Cerebellar cortex (tissue), 1 donor: ENCODE data around the gene SHD.
"Not testable (repeated sequence)": the region's sequence is repeated elsewhere in the genome, so short reads cannot be mapped to it uniquely, and the experiment has no call there.

Experiments used
- DNase-seq: peaks from one replicate; pipeline ENCODE4 v3.0.0-alpha.2; 2015; ENCODE audit warnings: low spot score

Gene SHD

DNA sequence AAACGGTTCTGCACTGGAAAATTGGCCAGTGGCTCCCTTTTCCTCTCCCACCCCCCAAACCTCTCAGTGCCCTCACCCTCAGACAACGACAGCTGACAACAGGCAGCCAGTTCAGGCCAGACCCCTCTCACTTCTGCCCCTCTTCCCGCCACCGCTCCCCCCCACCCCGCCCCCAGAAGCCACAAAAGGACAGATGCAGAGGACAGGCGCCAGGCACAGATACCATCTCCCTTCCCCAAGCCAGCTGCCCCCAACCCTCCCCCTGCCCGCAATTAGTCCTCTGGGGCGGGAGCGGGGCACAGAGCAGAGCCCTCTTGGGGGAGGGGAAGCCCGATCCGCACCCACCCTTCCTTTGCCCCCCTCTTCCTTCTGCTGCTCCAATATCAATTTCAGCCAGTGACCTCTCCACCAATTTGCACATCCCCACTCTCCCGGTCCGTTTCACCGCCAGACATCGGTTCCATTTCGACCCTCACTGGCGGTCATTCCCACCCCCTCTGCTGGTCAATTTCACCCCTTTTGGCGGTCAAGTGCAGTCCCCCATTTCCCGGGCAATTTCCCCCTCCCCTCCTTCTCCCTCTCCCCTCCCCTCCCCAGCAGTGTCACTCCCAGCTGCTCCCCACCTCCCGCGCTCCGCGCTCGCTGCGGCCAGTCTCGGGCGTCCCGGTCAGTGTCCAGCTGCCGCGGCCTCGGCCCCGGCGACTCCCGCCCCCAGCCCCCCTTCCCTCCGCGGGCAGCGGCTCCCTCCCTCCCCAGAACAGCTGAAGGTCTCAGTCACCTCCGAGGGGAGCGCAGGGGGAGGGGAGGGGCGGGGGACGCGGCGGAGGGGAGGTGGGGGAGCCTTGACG lies at the start of gene SHD:
SHD (plus strand) TSS at position 848 of the 848 bp plus-strand sequence. CDS start 798 bp downstream, outside the sequence.
- no peak for DNase-seq

DNA sequence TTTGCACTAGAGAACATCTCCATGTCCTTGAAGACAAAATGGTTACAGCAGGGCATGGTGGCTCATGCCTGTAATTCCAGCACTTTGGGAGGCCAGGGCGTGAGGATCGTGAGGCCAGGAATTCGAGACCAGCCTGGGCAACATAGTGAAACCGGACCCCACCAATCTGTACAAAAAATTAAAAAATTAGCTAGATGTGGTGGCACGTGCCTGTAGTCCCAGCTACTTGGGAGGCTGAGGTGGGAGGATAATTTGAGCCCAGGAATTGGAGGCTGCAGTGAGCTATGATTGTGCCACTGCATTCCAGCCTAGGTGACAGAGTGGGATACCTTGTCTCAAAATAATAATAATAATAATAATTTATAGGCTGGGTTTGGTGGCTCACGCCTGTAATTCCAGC lies 48.8 kb upstream of the SHD start:
- not testable (repeated sequence) for DNase-seq

- DNase-seq, result not testable (repeated sequence)
These were observed 47.5 kb upstream of the SHD start for GRCh38 chr19:4231521-4231920.

GRCh38 chr19:4232139-4232538 lies 46.9 kb upstream of the SHD start:
- not testable (repeated sequence) for DNase-seq

GRCh38 chr19:4232614-4233281 lies 46.3 kb upstream of the SHD start:
- no peak for DNase-seq

DNA sequence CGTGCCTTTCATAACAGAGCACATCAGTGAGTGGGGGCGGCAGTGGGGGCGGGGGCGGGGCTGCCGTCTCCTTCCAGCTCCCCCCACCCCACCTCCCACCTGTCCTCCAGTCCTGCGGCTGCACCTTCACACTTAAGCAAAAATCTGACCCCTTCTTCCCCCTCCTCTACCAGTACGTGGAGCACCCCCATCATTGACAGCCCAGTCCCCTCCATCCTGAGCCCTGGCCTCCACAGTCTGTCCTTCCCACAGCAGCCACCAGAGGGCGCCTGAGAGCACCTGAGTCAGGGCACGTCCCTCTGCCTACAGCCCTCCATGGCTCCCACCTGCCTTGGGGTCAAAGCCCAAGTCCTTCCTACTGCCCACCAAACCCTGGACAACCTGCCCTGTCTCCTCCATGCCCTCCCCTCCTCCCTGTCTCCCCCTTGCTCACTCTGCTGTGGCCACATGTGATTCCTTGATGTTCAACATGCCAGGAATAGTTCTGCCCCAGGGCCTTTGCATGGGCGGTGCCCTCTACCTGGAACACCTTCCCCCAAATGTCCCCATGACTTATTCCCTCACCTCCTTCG lies 45.7 kb upstream of the SHD start:
- DNase-seq, result peak; percentile 37

DNA sequence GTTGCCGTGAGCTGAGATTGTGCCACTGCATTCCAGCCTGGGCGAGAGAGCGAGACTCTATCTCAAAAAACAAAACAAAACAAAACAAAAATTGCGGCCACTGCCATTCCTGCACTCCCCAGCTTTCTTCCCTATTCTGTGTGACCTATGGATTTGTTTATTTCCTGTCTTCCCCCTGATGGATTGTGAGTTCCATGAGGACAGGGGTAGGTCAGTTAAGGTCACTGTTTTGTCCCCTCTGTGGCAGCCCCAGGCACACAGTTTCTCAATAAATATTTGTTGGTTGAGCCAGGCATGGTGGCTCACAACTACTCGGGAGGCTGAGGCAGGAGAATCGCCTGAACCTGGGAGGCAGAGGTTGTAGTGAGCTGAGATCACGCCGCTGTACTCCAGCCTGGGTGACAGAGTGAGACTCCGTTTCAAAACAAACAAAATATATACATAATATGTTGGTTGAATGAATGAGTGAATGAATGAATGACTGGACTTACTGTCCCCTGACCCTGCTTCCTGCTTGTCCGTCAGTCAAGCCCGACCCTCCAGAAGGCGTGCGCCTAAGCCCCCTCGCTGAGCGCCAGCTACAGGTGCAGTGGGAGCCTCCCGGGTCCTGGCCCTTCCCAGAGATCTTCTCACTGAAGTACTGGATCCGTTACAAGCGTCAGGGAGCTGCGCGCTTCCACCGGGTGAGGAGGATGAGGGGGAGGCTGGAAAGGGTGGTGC lies 44.8 kb upstream of the SHD start:
- DNase-seq, result no peak

GRCh38 chr19:4234862-4235201 lies 44.2 kb upstream of the SHD start:
- no peak for DNase-seq

DNA sequence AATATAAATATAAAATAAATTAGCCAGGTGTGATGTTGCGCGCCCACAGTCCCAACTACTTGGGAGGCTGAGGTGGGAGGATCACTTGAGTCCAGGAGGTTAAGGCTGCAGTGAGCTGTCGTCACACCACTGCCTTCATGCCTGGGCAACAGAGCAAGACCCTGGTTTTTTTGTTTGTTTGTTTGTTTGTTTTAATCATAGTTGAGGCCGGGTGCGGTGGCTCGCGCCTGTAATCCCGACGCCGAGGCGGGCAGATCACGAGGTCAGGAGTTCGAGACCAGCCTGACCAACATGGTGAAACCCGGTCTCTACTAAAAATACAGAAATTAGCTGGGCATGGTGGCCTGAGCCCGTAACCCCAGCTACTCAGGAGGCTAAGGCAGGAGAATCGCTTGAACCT lies 41.6 kb upstream of the SHD start:
- not testable (repeated sequence) for DNase-seq

- no peak for DNase-seq
These were observed 40.2 kb upstream of the SHD start for GRCh38 chr19:4238831-4239230.

- no peak for DNase-seq
These were observed 37.1 kb upstream of the SHD start for GRCh38 chr19:4241824-4242430.

- DNase-seq, result not testable (repeated sequence)
These were observed 33.1 kb upstream of the SHD start for GRCh38 chr19:4245938-4246337.

GRCh38 chr19:4246767-4247593 lies 32.1 kb upstream of the SHD start, which contains the start of gene YJU2:
TSS of gene YJU2 (plus strand) at chr19:4247080. CDS start at chr19:4247147, 67 bp downstream.
- DNase-seq, result peak; percentile 99

DNA sequence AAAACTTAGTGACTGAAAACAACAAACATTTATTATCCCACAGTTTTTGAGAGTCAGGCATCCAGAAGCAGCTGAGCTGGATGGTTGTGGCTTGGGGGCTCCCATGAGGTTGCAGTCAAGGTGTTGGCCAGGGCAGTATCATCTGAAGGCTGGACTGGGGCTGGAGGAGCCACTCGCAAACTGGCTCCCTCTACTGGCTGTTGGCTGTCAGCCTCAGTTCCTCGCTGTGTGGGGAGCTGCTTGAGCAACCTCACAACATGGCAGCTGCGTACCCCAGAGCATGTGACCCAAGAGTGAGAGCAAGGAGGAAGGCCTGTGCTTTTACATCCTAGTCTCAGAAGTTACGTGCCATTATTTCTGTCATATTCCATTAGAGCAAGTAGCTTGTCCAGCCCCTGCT lies 22.5 kb upstream of the SHD start:
- no peak for DNase-seq

DNA sequence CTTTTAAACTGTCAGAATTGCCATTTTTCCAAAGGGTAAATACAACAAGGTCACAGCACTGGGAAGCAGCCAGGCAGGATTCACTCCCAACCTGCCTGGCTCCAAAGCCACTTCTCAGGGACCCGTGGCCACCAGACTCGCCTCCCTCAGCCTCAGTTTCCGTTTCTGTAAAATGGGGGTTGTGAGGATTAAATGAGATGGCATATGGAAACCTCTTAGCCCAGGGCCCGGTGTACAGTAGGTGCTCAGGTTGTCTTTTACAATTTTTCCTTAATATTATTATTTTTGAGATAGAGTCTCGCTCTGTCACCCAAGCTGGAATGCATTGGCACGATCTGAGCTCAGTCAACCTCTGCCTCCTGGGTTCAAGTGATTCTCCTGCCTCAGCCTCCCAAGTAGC lies 22.0 kb upstream of the SHD start:
- no peak for DNase-seq

GRCh38 chr19:4258181-4258580 lies 20.9 kb upstream of the SHD start:
- DNase-seq, result no peak

GRCh38 chr19:4260613-4261191 lies 18.4 kb upstream of the SHD start:
- no peak for DNase-seq

DNA sequence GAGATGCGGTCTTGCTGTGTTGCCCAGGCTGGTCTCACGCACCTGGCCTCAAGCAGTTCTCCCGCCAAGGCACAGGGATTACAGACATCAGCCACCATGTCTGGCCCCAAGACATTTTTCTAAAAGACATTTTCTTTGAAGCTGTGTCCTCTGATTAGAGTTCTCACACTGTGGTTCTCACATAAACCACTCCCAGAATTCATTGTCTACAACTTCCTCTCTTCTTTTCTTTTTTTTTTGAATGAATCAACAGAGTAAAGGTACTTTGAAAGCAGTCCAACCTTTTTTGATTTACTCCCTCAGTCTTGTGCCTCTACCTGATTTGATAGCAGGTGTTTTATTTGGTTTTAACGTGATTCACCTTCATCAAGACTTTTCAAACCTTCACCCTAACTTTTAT lies 14.3 kb upstream of the SHD start:
- DNase-seq, result no peak

- DNase-seq, result no peak
These were observed 12.6 kb upstream of the SHD start for GRCh38 chr19:4266253-4267000.
